GM18858 (cell line): ENCODE results near the gene RIPK3.

Source experiments
- ATAC-seq: cut with Tn5 transposase; IDR thresholded peaks from one replicate; pipeline ENCODE4 v1.9.1; 2021; ENCODE audit not compliant: unreplicated experiment

RIPK3 gene

DNA sequence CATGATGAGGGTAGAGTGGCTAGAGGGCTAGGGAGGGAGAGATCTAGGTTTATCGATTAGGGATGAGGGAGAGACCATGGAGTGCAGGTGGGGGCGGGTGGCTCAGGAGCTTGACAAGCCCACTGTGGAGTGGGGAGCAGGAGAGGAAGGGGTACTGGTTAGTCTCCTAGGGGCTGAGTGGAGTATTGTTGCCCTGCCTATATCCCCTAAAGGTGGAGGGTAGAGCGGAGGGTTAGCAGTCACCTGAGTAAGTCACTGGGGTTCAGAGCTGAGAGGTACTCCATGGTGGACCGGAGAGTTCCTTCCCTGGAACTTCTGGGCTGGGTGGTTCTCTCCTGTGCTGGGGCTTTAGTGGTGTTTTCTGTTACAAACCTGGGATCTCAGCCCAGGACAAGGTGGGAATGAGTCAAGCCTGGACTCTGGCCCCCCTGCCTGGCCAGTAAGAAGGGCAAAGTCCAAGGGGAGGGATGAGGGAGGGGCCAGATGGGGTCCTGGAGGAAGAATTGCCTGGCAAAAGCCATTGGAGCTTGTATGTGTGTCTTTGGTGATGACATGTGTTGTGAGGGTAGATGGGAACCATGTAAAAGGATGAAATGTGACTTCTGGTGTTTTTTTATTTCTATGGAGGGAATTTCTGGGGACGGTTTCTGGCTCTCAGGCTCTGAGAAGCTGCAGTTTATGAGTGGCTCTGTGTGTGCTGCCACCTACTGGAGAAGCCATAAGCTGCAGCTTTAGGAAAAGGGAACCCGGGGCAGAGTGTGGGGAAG is 32.0 kb downstream of the RIPK3 start, which contains the start of gene CIDEB:
Gene CIDEB (minus strand): TSS at position 403 of the 767 bp plus-strand sequence. CDS start 119 bp downstream, at position 284.
- ATAC-seq: no peak

DNA sequence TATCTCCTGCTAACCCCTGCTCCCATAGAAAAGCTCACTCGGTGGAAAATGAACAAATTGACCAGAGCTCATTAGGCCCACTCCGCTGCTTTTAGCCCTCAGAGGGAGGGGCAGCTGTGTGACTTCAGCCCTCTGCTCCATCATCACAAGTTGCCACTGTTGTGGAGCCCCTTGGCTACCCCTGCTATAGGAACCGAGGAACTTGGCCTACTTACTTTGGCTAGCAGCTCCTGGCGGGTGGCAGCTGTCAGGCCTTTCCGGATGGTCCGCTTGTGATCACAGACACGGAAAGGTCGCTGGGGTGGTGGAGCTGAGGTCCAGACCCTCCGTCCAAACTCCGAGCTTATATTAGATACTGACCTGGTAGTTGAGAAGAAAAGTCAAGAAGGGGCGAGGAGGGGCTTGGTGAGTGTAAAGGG is 32.6 kb downstream of the RIPK3 start:
- ATAC-seq: no peak

DNA sequence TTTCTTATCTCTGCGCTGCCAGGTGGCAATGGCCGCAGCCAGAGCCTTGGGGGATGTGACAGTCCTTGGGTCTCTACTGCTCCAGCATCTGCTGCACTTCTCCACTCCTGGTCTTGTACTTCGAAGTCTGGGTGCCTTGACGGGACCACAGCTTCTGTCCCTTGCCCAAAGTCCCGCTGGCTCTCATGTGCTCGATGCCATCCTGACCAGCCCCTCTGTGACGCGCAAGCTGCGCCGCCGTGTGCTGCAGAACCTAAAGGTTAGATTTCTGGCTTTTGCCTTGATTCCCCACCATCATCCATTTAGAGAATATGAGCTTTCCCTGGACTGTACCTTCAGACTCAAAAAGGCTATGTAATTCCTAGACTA is 35.8 kb downstream of the RIPK3 start:
- ATAC-seq: no peak

DNA sequence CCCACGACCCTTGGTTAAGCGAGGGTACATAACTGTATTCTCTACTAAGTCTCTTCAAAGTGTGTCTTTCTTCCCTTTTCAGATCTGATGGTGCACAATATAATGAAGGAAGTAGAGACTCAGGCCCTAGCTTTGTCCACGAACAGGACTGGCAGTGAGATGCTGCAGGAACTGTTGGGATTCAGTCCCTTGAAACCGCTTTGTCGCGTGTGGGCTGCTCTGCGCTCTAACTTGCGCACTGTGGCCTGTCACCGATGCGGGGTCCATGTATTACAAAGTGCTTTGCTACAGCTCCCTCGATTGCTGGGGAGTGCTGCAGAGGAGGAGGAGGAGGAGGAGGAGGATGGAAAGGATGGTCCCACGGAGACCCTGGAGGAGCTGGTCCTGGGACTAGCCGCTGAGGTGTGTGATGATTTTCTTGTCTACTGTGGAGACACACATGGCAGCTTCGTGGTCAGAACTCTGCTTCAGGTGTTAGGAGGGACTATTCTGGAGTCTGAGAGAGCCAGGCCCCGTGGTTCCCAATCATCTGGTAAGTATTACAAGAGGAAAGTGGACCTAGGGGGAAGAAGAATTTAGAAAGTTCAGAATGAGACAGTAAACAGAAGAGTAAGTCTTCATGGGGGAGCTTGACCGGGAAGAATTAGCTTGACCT is 39.3 kb downstream of the RIPK3 start:
- no peak for ATAC-seq

DNA sequence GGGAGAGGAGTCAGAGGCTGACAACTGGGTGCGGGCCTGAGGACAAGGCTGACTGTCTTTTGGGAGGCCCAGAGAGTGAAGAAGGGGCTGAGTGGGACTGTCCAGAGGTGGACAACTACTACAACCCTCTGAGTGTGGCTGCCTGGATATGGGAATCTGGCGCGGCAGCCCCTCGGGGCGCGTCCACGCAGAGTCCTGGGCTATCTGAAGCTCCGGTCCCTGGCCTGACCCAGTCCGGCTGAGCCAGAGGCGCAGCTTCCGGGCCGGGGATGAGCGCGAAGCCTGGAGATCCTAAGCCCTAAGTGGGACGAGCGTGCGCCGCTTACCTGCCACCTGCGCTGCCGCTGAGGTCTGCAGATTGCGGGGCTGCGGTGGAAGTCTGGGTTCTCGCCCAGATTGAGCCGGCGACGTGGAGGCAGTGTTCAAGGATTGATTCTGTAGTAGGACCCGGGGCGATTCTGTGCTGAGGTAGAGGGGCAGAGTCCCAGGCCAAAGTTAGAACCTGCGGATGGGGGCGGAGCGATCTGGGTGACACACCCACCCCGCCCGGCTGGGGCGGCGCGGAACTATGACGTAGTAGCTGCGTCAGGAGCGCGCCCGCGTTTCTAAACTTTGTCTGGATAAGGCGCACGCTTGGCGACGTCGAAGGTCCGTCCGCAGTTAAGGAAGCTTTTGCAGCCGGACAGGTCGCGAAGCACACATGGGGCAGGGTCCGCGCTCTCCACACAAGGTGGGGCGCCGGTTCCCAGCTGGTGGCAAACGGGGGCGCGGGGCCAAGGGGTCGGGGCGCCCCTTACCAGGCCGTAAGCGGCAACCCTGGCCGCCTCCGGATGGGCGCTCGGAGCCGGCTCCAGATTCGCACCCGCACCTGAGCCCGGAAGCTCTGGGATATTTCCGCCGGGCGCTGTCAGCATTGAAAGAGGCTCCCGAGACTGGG is 40.3 kb downstream of the RIPK3 start, which contains the start of the genes DHRS1 and NOP9:
Gene DHRS1 (minus strand): TSS at position 526 of the 937 bp plus-strand sequence. CDS start 674 bp downstream, outside the sequence.
Gene NOP9 (plus strand): TSS at position 596 of the 937 bp plus-strand sequence. CDS start 105 bp downstream, at position 701.
- peak; percentile 38 for ATAC-seq

DNA sequence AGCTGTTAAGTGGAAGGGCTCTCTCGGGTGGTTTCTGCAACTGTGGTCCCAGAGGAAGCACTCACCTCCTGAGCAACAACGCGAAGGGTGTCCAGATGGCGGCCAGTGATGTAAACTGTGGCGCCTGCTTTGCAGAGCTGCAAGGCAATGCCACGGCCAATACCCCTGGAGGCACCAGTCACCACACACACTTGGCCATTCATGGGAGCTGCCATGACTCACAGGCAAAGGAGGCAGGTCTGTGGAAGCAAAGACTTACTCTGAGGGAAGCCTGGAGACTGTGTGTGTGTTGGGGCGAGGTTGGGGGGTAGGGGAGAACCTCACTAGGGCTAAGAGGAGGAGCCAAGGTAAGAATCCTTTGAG is 40.9 kb downstream of the RIPK3 start:
- ATAC-seq: no peak

DNA sequence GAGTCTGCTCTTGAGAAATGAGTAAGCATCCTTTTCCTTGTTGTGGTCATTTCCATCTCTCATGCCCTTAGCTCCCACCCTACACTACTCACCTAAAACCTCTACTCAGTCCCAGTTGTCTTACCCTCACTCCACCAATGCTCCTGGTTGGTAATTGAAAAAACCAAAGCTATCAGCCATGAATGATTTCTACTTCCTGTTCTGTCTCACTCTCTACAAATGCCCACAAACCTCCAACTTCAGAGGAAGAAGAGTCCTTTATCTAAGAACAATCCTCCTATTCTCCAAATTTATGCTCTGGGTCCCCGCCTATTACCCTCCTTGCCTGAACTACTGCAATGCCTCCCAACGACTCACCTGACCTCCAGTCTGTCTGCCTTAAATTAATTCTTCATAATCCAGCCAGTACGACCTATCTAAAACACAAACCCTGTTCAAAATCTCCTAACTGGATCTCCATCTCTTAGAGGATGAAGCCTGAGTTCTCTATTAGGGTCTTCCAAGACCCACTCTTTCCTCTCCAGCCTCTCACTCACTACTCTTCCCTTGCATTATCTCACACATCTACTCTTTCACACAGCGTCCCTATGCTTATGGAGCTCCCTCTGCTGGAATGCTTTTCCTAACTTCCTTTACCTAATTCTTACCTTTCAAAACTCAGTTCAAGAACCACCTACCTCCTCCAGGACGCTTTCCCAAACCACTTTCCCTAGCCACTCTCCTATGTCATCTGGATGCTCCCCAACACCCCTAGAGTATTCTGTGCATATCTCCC is 42.4 kb downstream of the RIPK3 start:
- ATAC-seq: no peak

DNA sequence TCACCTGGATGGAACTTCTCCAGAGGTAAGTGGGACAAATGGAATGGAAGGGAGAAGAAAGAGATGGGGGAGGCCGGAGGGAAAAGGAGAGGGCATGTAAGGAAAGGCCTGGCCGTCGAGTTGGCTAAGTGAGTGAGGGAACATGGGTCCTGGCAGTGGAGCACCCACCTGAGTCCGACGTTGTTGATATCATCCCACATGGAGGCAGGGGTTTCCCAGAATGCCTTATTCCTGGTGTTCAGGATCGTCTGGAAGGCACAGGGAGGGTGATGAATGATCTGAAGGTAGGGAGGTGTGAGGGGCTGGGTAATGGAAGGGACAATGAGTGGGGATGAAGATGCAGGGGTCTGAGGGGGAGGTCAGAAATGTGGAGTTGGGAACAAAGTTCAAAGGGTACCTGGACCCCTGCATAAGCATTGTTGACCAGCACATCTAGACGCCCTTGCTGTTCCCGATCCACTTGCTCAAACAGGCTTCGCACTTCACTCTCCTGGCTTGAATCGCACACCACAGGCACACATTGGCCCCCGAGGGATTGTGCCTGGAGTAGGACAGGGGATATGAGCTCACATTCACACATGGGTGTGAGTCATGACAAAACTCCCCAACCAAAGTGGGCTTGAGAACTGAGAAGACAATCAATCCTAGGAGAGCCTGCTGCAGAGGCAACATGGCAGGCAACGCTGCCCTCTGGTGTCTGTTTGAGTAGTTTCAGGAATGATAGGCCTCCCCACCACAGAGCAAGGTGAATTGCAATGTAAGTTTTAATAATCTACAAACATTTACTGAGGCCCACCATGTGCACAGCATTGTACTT is 43.2 kb downstream of the RIPK3 start:
- ATAC-seq: peak; percentile 55

DNA sequence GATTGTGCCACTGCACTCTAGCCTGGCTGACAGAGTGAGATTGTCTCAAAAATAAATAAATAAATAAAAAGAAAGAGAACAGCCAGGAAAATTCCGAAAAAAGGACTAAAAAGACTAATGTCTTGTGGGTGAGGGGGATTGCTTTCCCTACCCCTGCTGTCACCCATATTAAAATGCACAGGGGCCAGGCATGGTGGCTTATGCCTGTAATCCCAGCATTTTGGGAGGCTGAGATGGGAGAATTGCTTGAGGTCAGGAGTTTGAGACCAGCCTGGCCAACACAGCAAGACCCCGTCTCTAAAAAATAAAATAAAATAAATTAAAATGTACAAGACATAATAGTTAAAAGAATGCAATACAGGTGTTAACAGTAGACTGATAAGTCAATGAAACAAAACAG is 46.3 kb downstream of the RIPK3 start:
- ATAC-seq: no peak

DNA sequence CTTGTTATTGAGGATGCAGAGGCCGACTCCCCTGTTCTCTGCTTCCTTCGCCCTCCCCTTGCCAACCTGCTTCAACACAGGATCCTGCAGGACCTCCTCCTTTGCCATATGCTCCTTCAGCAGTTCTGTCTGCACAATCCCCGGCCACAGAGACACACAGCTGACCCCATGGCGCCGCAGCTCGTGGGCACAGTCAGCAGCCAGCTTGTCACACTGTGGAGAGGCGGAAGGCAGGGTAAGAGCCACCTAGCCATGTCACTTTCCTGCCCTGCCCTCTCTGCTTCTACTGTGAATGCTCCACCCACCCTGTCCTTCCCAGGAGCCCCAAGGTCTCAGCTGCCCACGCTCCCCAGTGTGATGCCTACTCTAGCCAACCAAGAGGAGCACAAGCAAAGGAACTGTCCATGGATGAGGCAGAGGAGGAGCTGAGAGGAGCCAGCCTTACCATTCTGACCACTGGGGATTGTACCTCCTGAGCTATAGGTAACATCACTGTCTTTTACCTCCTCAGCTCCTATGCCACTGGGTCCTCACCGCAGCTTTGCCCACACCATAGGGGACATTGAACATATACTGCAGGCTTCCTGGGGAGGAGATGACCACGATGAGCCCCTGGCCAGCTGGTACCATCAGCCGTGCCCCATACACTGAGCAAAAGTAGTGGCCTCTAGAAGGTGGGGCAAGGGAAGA is 47.5 kb downstream of the RIPK3 start:
- ATAC-seq: no peak

DNA sequence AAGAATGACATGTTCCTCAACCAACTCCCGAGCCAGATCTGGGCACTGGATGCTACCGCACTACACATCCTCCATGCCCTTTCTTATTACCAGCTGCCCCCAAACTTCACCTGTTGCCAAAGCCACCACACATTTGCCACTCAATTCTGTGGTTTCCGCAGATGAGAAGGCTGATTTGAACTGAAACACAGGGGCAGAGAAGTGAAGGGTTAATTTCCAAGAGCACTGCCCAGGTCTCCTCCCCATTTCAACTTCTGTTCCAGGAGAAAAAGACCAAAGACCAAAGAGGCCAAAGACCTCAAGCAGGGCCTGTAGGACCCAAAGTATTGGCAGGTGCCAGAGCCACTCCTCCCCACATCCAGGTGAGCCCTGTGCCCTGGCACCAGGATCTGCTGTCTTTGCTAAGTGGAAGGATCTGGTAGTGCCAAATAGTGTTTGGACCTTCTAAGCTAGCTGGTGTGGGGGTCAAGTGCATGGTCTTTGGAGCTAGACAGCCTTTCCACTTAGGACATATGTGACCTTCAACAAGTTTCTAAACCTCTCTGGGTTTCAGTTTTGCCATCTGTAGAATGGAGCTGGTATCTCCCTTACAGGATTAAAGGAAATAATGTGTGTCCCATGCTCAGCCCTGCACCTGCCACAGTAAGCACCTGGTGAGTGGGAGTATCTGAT is 48.2 kb downstream of the RIPK3 start:
- no peak for ATAC-seq

DNA sequence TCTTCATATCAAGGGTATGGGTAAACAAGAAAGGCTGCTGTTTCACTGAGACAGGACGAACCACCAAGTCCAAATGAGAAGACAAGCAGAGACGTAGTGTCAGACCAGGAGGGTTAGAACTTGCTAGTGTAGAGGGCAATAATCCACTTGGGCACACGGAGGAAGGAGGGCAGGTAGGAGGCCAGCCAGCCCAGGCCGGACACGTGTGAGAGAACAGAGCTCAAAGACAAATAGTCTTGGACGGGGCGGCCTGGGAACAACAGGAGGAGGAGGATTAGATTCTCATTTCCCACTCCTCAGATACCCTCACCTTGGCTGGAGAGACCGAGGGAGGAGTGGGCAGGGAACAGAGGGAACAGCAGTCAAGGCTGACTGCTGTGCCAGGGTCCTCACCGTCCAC is 49.0 kb downstream of the RIPK3 start:
- no peak for ATAC-seq

DNA sequence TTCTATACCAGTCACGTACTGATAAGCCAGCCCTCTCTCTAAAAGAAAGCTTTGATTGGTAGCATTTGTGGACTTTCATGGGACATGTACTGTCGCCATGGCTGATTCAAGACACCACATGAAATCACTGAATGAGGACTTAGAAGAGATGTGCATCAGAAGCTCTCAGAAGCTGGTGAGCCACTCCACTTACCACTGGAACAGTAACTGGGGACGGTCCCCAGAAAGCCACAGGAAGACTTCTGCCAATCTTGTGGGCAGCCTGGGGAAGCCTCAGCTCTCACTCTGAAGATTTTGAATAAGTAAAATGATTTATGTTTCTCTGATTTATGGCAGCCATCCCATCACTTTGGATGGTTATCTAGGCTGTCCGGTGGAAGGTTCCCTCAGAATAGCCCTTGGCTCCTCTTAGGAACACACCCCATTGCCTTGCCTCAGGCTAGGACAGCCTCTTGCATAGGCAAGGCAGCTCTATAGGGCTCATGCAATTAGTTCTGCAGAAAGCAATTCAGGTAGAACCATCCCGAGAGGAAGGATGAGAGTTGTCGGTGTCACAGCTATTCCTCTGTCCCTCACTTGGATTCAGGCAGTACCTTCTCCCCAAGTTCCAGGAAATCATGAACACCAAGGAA is 50.0 kb downstream of the RIPK3 start:
- peak; percentile 72 for ATAC-seq

DNA sequence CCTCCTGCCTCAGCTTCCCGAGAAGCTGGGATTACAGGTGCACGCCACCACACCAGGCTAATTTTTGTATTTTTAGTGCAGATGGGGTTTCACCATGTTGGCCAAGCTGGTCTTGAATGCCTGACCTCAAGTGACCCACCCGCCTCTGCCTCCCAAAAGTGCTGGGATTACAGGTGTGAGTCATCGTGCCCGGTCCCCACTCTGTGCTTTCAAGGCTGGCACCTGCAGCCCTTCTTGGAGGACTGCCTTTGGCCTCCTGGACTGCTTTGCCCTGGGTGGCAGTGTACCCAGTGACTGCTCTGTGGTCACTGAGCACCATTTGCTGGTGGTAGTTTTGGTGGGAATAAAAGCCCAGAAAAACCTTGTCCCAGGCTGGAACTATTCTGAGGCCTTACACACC is 52.8 kb downstream of the RIPK3 start:
- ATAC-seq: no peak
